ENCODE data around the gene TSLP.

GRCh38 chr5:111079846-111080245, 8.3 kb downstream of the TSLP start:
- no peak for TF ChIP-seq EP300 (IDR thresholded peaks at IDR 0.05)
- TF ChIP-seq CTCF (IDR thresholded peaks at IDR 0.05), result no peak
- TF ChIP-seq POLR2A (IDR thresholded peaks at IDR 0.05), result no peak
- no peak for TF ChIP-seq POLR2AphosphoS5 (IDR thresholded peaks at IDR 0.05)

Data from gastroesophageal sphincter (tissue), 3 donors.